Measurements from ENCODE around the gene GH1.

- TF ChIP-seq POLR2AphosphoS5 (IDR thresholded peaks at IDR 0.05; ENCODE audit: low read depth, low read length) (no peak), CEBPB (IDR thresholded peaks at IDR 0.05; ENCODE audit: low read depth) (no peak), FOSL1 (IDR thresholded peaks at IDR 0.05; ENCODE audit: low read depth) (no peak), CTCF (IDR thresholded peaks at IDR 0.05 in 2 of 3, conservative IDR thresholded peaks at IDR 0.05 in 1 of 3; ENCODE audit: borderline replicate concordance in 1 of 3, insufficient read depth in 1 of 3, low read depth in 2 of 3, low read length in 2 of 3) (no peak), EZH2 (IDR thresholded peaks at IDR 0.05) (no peak), EGR1 (IDR thresholded peaks at IDR 0.05; ENCODE audit: low read depth) (no peak), POLR2A (IDR thresholded peaks at IDR 0.05; ENCODE audit: borderline replicate concordance, extremely low read depth, insufficient read depth, insufficient read length) (no peak), SP1 (IDR thresholded peaks at IDR 0.05; ENCODE audit: low read depth) (no peak), RAD21 (IDR thresholded peaks at IDR 0.05; ENCODE audit: low read depth) (no peak), EZH2phosphoT487 (IDR thresholded peaks at IDR 0.05; ENCODE audit: borderline replicate concordance) (no peak)
These were observed 41.8 kb upstream of the GH1 start for GRCh38 chr17:63960430-63960829.
